HG02870 (cell line): ENCODE measurements around the gene RPL21.
A peak's percentile ranks its signal among the peaks of the same experiment; 100 is the strongest.
"Not testable (repeated sequence)": the region's sequence is repeated elsewhere in the genome, so short reads cannot be mapped to it uniquely, and the experiment has no call there.

Experiments
- ATAC-seq: cut with Tn5 transposase; IDR thresholded peaks from one replicate; pipeline ENCODE4 v1.9.1; 2021; ENCODE audit warnings: mild to moderate bottlenecking, moderate library complexity; ENCODE audit not compliant: unreplicated experiment

RPL21 gene

DNA sequence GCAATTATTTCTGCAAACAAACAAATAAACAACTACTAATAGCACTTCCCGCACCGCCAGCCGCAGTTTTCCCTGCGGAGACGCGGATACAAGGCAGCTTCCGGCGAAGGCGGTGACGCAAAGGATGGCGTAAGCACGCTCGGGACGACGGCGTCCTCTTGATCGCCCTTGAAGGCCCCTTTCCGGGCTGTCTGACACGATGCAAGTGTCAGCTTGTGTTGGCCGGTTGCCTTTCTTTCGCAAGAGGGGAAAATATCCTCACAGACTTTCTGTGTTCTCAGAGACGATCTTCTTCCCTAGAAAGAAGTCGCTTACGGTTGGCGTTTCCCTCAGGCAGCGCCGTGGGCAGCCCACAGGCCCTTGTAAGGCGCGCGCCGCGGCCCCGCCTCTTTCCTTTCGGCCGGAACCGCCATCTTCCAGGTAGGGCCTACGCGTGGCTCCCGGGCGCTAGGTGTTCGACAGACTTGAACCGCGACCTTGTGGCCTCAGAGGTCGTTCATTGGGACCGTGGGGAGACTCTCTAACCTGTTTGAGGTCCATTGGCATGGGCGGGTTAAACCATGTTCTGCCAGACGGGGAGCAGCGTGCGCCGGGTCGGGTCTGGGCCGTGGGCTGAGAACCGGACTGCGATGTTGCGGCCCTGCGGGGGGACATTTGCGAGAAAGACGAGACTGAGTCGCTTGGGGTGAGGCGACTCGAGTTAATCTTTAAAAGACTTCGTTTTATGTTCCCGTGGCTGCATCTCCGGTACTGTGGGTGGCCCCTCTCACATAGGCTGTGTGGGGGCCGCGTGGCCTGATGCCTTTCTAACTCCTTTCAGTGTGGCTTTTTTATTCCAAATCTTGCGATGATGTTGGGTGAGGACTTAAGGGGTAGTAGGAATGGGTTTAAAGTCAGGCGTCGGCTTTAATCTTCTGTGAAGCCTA is at the start of gene RPL21:
RPL21 (plus strand) TSS at position 393 of the 926 bp plus-strand sequence. CDS start 2,219 bp downstream, outside the sequence.
- peak; percentile 93 for ATAC-seq

DNA sequence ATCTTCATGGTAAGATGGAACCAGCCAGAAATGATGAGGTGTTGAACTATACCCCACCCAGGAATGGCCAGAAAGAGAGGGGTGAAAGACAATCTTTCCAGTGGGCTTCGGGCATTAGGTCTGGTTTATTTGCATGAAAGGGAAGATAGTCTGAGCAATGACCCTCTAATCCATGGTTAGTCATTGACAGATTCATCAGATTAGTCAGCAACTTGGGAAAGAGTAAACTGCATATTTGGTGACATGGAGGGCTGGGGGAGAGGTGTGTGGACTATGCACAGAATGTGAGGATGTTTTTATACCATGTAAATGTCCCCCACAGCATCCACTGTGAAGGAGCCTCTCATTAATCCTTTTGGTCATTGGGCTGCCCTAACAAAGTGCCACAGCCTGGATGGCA is 49.7 kb upstream of the RPL21 start:
- no peak for ATAC-seq

DNA sequence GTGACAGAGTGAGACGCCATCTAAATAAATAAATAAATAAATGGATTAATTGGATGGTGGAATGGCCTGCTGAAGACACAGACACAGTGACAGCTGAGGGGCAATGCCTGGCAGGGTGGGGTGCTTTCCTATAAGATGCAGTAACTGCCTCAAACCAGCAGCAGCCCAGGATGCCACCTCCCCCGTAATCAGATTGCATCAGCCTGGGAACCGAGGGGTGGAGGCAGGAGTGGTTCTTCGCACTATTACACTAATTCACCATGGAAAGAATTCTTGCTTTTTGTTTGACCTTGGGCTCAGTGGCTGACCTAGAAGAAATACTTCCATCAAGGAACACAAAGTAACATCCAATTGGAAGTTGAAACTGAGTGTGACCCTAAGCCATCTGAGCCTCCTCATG is 48.2 kb upstream of the RPL21 start:
- no peak for ATAC-seq

DNA sequence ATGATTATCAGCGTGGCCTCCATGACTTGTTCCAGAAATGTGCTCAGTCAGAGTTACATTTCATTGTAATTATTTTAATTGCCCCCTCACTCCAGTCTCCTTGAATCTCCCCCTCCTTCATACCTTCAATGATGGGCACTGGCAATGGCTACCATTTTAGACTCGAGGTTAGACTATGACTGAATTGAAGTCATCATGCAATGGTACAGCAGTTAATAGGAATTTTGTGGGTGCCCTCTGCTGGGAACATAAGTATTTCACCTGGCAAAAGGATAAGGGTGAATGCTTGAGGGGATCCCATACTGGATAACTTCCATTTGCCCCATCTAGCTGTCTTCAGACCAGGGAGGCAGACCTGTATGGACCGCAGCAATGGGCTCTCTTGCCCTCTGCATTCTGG is 47.5 kb upstream of the RPL21 start:
- ATAC-seq, result no peak

DNA sequence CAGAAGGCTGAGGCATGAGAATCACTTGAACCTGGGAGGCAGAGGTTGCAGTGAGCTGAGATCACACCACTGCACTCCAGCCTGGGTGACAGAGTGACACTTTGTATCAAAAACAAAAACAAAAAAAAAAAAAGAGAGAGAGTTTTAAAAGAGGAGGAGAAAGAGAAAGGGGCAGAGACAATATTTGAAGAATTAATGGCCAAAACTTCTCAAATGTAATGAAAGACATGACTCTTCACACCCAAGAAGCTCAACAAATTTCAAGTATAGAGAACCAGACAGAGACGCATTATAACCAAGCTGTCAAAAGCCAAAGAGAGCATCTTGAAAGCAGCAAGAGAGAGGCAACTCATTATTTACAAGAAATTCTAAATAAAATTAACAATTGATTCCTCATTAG is 42.8 kb upstream of the RPL21 start:
- ATAC-seq, result no peak

DNA sequence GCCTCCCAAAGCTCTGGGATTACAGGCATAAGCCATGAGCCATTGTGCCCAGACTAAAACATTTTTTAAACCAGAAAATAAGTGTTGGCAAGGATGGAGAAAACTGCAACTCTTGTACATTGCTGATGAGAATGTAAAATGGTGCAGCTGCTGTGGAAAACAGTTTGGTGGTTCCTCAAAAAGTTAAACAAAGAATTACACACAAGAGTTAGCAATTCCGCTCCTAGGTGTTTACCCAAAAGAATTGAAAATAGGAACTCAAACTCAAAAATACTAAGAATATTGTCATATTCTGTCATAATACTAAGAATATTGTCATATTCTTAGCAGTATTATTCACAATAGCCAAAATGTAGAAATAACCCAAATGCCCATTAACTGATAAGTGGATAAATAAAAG is 40.1 kb upstream of the RPL21 start:
- no peak for ATAC-seq

DNA sequence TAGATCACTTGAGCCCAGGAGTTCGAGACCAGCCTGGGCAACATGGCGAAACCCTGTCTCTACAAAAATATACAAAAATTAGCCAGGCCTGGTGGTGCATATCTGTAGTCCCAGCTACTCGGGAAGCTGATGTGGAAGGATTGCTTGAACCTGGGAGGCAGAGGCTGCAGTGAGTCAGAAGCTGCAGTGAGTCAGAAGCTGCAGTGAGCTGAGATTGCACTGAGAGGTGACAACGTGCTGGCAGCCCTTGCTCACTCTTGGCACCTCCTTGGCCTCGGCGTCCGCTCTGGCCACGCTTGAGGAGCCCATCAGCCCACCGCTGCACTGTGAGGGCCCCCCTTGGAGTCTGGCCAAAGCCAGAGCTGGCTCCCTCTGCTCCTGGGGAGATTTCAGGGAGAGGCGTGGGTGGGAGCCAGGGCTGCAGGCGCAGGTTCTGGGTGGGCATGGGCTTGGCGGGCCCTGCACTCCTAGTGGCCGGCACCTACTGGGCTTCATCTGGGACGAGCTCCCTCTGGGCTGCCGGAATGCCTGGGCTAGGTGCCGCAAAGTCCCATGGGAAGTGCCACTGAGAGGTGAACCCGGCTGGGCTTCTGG is 39.5 kb upstream of the RPL21 start:
- no peak for ATAC-seq

DNA sequence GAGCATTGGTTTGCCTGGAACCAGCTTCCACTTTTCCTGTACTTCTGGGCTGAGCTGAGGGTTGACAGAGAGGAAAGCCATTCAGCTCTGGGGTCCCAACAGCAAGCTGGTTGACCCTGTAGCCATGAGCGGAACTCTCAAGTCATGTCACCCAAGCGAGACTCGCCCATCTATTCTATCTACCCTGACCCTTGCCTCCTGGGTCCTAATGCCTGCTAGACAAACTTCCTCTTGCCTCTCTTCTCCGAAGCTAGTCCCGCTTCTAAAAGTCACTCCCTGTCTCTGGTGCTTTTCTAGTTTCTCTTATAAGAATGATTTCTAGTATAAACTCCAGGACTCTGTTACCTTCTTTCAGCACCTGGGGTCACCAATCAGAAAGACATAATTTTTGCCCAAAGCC is 38.0 kb upstream of the RPL21 start:
- ATAC-seq, result not testable (repeated sequence)

DNA sequence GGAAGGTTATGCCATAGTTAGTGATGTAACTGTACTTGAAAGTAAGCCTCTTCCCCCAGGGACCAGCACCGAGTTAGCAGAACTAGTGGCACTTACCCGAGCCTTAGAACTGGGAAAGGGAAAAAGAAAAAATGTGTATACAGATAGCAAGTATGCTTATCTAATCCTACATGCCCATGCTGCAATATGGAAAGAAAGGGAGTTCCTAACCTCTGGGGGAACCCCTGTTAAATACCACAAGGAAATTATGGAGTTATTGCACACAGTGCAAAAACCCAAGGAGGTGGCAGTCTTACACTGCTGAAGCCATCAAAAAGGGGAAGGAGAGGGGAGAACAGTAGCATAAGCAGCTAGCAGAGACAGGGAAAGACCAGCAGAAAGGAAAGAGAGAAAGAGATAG is 33.6 kb upstream of the RPL21 start:
- not testable (repeated sequence) for ATAC-seq

DNA sequence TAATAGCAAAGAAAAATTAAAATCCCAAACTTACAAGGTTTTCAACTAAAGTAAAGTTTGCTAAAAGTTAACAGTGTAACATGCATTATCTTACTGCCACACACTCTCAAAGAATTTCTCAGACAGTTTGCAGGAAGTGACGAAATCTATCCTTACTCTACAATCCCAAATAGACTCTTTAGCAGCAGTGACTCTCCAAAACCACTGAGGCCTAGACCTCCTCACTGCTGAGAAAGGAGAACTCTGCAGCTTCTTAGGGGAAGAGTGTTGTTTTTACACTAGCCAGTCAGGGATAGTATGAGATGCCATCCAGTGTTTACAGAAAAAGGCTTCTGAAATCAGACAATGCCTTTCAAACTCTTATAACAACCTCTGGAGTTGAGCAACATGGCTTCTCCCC is 32.5 kb upstream of the RPL21 start:
- not testable (repeated sequence) for ATAC-seq

DNA sequence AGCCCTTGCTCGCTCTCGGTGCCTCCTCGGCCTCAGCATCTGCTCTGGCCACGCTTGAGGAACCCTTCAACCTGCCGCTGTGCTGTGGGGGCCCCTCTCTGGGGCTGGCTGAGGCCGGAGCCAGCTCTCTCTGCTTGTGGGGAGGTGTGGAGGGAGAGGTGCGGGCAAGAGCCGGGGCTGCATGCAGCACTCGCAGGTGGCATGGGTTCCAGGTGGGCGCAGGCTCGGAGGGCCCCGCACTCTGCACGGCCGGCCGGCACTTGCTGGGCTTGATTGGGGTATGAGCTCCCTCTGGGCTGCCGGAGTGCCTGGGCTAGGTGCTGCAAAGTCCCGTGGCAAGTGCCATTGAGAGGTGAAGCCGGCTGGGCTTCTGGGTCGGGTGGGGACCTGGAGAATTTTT is 31.7 kb upstream of the RPL21 start:
- ATAC-seq, result no peak

DNA sequence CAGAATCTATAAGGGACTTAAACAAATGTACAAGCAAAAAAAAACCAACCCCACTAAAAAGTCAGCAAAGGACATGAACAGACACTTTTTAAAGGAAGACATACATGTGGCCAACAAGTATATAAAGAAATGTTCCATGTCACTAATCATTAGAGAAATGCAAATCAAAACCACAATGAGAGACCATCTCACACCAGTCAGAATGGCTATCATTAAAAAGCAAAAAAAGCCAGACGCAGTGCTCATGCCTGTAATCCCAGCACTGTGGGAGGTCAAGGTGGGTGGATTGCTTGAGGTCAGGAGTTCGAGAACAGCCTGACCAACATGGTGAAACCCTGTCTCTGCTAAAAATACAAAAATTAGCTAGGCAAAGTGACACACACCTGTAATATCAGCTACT is 29.3 kb upstream of the RPL21 start:
- ATAC-seq, result not testable (repeated sequence)

DNA sequence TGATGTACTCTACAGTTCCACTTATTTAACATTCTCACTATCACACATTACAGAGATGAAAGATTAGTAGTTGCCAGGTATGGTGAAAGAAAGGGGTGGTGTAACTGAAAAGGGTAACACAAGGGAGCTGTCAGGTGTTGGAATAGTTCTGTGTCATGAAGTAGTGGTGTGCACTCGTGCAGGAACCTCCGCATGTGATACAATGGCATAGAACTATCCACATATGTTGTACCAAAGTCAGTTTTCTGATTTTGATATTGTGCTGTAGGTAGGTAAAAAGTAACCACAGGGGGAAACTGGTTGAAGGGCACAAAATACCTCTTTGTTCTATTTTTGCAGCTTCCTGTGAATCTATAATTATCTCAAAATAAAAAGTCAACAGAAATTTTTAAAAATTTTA is 24.4 kb upstream of the RPL21 start:
- ATAC-seq, result no peak

DNA sequence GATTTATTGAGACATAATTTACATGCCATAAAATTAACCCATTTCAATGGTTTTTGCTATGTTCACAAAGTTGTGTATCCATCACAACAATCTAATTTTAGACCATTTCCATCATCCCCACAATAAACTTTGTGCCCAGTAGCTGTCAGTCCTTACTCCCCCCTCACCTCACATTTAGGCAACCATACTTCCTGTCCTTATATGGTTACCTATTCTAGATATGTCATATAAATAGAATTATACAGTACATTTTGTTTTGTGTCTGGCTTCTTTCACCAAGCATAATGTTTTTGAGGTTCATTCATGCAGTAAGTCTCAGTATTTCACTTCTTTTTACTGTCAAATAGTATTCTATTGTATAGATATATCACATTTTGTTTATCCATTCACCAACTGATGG is 23.2 kb upstream of the RPL21 start:
- ATAC-seq, result no peak

DNA sequence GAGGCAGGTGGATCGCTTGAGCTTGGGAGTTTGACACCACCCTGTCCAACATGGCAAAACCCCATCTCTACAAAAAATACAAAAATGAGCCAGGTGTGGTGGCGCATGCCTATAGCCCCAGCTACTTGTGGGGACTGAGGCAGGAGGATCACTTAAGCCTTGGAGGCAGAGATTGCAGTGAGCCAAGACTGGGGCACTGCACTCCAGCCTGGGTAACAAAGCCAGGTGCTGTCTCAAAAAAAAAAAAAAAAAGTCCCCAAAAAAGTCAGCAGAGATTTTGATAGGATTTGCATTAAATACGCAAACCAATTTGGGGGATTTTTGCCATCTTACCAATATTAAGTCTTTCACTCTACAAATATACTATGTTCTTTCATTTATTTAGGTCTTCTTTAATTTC is 21.7 kb upstream of the RPL21 start:
- no peak for ATAC-seq

DNA sequence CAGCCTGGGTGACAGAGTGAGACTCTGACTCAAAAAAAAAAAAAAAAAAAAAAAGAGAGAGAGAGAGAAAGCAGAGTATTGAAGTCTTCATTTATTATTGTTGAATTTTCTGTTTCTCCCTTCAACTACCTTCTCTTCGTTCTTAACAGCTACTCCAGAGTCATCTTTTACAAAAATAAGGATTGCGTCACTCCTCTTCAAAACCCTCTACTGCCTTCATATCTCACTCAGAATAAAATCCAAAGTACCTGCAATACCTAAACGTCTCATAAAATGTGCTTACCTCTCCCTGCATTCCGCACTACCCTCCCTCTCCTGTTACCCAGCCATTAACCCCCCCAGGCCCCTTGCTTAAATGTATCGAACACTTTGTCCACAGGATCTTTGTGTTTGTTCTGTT is 17.4 kb upstream of the RPL21 start:
- no peak for ATAC-seq

DNA sequence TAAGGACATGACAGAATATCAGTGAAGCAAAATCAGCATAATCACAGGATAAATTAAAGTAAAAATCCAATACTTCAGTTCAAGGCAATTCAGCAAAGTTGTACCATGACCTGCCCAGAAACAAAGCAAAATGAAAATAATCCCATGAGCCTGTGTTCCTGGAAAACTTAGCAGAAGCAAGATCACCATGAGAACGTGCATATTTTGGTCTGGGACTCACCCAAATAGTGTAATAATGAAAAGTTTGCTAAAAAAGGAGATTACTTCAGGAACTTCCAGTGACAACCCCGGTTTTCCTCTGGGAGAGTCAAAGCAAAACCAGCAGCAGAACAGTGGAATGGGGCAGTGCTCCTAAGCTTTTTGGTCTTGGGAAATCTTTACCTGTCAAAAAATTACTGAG is 14.9 kb upstream of the RPL21 start:
- no peak for ATAC-seq

DNA sequence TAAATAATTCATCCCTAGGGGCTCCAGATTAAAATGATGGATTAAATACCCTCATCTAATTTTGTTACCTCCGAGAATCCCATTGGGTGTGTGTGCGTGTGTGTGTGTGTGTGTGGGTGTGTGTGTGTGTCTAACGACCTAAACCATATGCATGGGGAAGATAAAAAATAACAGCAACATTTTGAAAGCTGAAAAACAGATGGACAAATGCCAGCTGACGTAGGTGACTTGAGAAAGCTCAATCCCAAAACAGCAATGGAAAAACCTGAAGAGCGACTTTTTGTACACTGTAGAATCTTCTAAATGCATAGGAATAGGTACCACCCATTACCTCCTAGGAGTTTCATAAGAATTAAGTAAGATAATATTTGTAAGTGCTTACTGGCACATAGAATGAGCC is 8.7 kb upstream of the RPL21 start:
- no peak for ATAC-seq

DNA sequence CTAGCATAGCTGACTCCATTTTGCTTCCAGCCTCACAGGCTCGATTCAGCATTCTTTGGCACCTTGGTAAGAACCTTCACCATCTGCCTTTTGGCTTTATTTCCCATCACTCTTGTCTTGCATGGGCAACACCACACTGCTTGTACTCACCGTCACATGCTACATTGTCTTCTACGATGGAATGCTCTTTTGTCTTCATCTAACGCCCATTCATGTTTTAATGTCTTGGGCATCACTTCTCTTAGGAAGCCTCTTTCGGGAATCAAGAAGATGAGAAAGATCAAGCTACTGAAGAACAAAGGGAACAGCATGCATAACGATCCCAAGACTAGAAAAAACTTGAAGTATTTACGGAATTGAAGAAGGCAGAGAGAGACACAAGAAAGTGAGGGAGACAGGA is 5.7 kb upstream of the RPL21 start:
- no peak for ATAC-seq

DNA sequence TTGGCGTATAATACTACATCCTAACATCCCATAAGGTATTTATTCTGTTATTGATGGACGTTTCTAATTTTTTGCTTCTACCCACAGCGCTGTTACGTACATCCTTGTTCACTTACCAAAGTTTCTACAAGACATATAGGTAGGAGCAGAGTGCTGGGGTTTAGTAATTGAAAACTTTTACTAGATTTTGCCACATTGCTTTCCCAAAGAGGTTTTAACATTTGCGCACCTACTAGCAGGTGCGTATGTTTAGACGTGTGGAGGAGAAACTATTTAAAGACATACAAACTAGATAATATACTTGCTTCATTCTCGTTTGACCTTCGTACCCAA is 559 bp upstream of the RPL21 start:
- ATAC-seq, result no peak

DNA sequence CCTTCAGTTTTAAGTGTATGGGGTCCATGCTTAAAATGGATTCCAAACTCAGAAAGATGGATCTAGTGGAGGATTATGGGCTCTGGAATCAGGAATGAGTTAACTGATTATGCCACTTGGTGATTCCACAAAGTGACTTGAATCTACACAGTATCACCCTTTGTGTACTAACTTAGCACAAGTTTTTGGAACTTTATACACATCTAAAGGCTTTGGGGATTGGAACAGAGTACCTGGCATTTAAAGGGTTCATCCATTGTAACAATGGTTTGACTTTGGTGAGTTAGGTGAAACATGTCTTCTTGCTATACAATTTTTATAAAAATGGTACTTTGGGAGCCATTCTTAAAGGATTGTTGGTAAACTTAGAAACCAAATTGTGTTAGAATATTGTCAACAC is 1.1 kb downstream of the RPL21 start:
- ATAC-seq, result no peak

DNA sequence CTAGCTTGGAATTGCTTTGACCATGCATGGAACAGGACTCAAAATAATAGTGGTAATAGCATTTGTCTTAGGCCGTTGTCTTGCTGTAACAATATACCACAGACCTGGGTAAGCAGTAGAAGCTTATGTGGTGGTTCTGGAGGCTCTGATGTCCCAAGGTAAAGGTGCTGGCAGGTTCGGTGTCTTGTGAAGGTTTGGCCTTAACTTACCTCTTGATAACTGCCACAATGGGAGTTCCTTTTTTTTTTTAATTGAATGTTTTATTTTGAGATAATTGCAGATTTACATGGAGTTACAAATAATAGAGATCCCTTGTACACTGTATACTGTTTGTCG is 5.8 kb downstream of the RPL21 start:
- ATAC-seq, result no peak
